SK-N-MC (cell line): Measurements from ENCODE around the gene FOXI2.

Source experiments
- EZH2 ChIP-seq: fragments of 200-600 bp; sonication (generic); IDR thresholded peaks from one replicate; pipeline ENCODE4 v1.6.1; 2017; ENCODE audit warnings: antibody characterized with exemption
- FOXP2 ChIP-seq: optimal IDR thresholded peaks from 2 replicates; pipeline ENCODE3; 2011; ENCODE audit warnings: mild to moderate bottlenecking, moderate library complexity; ENCODE audit not compliant: insufficient read depth; ENCODE audit errors: extremely low read length, control extremely low read depth
- POLR2AphosphoS5 ChIP-seq: IDR thresholded peaks from 2 replicates; pipeline ENCODE4 v1.6.1; 2012; ENCODE audit warnings: mild to moderate bottlenecking, low read depth, low read length, borderline replicate concordance

DNA sequence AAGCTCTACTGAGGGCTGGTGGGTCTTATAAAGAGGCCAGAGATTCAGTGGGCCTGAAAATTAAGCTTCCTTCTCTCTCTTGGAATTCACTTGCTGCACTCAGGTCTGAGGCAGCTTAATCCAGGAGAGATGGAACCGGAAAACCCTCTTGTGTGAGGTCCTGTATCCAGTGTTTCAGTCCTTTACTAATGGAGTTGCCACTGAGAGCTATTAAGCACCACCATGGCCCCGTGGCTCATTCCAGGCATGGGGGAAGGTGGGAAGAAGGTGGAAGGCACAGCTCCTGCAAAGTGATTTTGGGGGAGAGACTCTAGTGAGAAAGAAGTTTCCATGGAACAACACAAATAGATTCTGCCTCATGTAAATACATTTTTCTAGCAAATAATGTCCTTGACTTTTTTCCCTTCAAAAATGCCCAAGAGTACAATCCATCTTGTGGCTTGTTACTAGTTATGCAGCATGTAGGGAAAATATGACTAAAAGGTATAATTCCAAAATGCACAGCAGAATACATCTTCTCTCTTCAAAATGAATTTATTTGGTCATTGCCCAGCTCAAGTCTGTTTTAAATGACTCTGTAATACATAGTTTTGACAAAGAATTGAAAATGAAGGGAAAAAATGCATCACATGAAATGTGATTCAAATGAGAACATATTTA lies 46.7 kb upstream of the FOXI2 start:
- TF ChIP-seq EZH2: no peak
- no peak for TF ChIP-seq FOXP2
- no peak for TF ChIP-seq POLR2AphosphoS5
